Stimulated activated CD4-positive, alpha-beta T cell treated with anti-CD3 and anti-CD28 coated beads, Interleukin-4, amount 100 ng/mL, for 1 hour (primary cell): ENCODE measurements around the gene MYL5.

Source experiments
- DNase-seq: peaks from one replicate; pipeline ENCODE4 v3.0.0-alpha.2; 2020

MYL5 gene

DNA sequence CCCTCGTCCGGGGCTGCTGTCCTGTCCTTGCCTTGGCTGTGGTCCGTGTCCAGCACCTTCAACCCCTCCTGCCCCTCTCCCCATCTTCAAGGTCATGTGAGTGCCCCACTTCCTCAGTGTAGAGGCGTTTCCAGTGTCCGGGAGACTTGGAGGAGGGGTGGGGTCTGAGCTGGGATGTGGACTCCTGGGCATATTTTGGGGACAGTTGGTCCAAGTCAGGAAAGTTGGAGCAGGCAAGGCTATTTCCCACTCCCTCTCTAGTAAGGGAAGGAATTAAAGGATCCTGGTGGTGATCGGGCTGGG lies 34.2 kb downstream of the MYL5 start:
- no peak for DNase-seq

DNA sequence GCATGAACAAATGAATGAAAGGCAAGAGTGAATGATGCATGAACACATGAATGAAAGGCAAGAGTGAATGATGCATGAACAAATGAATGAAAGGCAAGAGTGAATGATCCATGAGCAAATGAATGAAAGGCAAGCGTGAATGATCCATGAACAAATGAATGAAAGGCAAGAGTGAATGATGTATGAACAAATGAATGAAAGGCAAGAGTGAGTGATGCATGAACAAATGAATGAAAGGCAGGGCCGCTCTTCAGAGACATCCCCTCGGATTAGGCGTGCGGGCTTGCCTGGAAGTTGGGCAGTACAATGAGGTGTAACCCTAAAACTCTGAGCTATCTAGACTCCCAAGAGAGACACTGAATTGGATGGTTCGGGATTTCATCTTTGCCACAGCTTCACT lies 35.0 kb downstream of the MYL5 start:
- DNase-seq = no peak

DNA sequence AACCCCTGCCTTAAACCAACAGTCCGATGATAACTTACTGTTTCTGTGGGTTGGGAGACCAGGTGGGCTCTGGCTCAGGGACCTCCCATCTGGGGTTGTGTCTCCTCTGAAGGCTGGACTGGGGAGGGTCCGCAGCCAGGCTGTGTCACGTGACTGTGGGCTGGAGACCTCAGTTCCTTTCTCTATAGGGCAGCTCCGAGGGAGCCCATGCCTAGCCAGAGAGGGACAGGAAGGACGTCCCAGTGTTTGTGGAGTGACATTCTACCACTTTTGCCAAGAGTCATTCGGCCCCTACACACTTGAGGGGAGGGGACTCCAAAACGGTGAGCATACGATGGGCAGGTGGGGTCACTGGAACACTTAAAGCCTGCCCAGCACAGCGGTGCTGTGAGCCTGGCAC lies 35.8 kb downstream of the MYL5 start:
- DNase-seq = no peak

DNA sequence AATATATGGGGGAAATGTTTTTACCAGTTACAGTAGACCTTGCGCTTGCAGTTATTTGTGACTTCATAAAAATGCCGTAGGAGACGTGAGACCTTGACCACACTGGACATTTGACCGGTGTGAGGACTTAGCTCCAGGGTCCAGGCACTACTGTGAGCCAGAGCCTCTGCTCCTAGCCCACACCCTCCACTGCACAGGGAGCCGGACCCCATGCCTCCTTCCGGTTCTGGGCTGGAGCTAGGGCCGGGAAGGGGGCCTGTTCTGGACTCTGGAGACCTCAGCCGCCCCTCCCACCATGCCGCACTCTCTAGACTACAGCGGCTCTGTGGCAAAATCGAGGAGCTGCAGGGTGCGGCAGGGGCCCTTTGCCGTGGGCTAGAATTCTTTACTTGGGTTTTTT lies 36.6 kb downstream of the MYL5 start:
- DNase-seq = no peak

DNA sequence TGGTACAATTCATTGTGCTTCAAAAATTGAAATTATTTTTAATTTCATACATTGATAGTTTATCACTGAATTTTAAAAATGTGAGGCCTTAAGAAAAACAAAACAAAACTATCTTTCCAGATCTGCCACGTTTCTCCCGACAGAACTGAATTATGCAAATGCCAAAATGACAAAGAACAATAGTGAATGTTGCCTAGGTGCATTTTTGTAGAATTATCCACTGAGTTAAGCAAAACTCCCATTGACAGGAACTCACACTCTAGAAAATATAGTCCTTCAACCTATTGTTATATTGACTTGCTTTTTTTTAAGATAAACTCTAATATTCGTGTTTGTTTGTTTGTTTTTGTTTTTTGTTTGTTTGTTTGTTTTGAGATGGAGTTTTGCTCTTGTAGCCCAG lies 37.8 kb downstream of the MYL5 start:
- DNase-seq = no peak

DNA sequence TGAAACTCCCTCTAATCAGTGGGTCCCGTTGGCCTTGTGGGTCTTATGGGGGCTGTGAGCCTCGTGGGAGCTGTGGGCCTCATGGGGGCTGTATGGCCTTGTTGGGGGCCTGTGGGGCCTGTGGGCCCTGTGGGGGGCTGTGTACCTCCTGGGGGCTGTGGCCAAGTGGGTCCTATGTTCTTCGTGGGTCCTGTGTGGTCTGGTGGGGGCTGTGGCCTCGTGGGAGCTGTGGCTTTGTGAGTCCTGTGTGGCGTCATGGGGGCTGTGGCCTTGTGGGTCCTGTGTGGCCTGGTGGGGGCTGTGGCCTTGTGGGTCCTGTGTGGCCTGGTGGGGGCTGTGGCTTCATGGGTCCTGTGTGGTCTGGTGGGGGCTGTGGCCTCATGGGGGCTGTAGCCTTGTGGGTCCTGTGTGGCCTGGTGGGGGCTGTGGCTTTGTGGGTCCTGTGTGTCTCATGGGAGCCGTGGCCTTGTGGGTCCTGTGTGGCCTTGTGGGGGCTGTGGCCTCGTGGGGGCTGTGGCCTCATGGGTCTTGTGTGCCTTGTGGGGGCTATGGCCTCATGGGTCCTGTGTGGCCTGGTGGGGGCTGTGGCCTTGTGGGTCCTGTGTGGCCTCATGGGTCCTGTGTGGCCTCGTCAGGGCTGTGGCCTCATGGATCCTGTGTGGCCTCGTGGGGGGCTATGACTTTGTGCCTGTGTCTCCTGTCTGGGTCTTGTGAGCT lies 38.7 kb downstream of the MYL5 start:
- no peak for DNase-seq

DNA sequence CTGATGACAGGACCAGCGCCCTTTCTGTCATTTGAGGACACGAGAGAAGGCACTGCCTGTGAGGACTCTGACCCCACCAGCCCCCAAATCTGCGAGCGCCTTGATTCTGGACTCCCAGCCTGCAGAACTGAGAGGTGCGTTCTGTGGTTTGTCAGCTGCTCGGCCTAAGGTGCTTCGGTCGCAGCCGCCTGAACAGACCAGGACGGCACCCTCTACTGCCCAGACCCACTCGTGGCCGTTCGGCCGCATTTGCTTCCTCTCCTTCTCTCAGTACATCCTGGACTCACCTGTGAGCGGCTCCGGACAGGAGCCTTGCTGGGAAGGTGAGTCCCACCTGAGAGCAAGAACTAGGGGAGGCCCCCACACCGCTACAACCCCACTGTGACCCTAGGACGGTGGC lies 39.7 kb downstream of the MYL5 start:
- no peak for DNase-seq

DNA sequence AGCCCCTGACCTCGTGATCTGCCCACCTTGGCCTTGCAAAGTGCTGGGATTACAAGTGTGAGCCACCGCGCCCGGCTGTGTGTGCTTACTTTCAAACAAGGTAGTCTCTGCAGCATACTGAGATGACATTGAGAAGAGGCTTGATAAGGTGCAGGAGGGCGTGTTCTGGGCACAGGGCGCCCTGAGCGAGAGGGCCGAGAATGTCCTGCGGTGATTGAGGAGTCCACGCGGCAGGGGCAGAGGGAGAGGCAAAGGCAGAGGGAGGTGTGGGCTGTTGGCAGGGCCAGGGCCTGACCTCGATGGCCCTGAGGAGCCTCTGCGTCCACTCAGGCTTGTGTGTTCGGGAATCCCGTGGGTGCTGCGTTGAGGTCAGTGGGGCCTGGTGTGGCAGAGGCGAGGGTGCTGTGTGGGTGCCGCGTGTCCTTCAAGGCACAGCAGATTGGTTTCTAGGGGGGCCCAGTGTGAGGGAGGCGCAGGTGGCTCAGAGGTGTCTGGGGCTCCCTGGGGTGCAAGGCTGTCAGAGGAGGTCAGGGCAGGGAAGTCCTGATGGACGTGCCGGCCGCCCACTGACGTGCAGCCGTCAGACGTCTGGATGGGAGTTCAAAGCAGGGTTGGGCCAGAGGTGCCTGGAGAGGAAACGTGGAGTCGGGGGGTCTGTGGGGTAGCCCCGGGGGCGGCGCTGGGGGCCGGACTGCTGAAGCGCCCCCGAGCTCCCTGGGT lies 43.4 kb downstream of the MYL5 start:
- no peak for DNase-seq

DNA sequence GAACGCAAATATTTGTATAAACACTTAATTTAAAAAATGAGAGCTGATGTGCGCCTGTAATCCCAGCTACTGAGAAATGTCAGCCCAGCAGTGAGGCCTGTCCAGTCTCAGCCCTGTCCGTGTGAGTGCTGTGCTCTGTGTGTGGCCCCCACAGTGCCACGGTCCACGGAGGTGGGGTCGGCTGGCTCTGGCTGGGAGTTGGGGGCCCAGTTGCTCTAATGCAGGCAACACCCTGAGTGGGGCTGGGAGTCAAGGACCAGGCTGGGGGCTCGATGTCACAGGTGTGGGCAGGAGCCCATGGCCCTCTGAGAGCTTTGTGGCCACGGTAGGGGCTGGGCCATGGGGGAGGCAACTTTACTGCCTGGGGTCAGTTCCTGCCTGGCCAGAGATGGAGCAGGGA lies 44.1 kb downstream of the MYL5 start:
- DNase-seq = no peak

DNA sequence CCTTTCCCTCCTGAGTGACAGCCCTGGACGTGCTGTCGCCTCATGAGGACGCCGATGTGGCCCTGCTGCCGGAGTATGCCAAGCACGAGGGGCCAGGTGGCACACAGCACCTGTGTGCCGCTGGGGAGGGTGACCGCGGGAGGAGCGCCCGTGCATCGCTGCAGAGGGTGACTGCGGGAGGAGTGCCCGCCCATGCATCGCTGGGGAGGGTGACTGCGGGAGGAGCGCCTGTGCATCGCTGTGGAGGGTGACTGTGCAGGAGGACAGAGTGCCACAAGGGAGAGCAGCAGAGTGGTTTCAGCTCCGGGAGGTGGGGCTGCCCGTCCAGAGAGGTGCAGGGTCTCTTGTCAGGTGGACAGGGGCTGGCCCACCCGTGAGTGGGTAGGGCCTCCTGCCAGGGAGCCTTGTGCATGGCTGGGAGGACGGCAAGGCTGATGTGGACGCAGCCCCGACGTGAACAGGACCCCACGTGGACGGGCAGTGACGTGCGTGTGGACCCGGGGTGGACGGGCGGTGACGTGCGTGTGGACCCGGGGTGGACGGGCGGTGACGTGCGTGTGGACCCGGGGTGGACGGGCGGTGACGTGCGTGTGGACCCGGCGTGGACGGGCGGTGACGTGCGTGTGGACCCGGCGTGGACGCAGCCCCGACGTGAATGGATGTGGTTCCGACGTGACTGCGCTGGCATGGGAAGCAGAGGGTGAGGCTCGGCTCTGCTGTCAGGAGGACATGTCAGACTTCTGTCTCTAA lies 45.9 kb downstream of the MYL5 start:
- no peak for DNase-seq

DNA sequence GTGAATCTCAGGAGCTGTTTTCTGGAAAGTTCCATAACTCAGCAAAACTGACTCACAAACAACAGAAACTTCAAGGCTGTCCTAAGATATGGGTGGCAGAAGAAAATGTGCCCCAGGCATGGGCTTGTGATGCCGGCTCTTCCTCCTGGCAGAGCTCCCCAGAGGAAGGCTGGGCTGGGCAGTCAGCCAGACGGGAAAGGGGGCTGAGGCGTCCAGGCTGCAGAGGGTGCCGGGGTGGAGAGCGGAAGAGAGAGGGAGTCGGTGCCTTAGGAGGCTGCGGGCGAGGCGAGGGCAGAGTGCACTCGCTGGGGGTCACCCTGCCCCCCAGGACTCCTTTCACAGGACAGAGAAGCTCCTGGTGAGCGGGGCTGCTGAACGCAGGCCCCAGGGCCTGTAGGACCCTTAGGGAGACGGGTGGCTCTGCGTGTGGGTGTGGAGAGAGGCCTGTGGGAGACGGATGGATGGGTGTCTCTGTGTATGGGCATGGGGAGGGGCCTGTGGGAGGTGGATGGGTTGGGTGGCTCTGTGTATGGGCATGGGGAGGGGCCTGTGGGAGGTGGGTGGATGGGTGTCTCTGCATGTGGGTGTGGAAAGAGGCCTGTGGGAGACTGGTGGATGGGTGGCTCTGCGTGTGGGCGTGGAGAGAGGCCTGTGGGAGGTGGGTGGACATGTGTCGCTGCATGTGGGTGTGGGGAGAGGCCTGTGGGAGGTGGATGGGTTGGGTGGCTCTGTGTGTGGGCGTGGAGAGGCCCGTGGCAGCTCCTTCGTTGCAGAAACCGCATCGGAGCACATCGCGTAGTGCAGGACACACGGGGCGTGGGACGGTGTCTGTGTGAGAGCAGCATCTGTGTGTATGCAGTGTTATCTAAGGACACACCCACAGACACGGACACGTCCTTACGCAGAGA lies 47.2 kb downstream of the MYL5 start:
- no peak for DNase-seq

DNA sequence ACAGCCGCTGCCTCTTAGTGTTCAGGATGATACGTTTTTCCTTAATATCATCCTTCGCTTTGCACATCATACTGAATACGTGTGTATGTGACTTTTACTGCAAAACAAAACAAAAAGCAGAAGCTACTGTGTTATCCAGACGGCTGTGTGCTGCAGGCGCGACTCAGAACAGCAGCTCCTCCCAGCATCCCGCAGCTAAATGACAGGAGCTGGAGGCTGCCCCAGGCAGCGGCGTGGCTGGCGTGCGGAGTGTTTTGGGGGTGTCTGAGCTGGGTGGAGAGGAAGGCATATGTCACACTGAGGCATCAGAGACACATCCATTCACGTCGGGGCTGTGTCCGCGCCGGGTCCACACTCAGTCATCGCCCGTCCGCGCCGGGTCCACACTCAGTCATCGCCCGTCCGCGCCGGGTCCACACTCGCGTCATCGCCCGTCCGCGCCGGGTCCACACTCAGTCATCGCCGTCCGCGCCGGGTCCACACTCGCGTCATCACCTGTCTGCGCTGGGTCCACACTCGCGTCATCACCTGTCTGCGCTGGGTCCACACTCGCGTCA lies 47.9 kb downstream of the MYL5 start:
- no peak for DNase-seq

DNA sequence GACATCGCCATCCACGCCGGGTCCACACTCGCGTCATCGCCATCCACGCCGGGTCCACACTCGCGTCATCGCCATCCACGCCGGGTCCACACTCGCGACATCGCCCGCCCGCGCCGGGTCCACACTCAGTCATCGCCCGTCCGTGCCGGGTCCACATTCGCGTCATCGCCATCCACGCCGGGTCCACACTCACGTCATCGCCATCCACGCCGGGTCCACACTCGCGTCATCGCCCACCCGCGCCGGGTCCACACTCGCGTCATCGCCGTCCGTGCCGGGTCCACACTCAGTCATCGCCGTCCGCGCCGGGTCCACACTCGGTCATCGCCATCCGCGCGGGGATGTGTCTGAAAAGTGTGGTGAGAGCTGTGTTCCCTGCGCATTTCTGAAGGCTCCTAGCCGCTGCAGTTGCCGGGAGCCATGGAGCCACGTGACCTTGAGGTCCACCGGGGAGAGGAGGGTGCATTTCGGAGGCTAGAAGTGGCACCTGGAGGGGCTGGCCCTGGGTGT lies 48.6 kb downstream of the MYL5 start:
- DNase-seq = no peak

DNA sequence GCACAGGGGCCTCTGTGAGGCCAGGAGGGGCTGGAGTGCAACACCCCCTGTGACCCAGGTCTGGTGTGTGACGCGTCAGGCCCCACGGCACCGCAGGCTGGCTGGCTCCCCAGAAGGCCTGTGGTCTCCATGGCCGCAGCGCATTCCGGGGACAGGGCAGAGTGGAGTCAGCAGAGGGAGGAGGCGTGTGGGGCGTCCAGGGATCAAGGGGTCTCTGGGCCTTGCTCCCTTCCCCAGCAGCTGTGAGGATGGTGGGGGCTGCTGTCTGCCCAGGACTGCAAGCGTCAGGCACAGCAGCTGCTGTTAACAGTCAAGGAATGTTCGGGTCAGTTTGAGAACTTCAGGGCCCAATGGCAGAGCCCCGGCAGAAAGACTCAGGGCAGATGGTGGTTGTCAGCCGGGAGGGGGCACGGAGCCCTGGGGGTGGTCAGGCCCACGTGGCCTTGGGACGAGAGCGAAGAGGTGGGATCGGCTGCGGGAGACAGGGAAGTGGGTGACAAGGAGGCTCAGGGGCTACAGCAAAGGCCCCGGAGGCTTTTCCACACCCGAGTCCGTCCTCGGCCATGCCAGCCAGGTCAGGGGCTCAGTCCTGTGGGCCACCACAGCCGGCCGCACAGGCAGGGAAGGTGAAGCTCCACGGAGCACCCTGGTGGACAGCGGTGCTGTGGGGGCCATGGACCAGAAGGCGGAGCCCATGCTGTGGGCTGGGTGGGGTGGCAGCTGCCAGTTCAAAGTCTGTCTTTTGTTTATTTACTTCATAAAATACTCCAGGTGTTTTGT lies 49.6 kb downstream of the MYL5 start:
- no peak for DNase-seq

DNA sequence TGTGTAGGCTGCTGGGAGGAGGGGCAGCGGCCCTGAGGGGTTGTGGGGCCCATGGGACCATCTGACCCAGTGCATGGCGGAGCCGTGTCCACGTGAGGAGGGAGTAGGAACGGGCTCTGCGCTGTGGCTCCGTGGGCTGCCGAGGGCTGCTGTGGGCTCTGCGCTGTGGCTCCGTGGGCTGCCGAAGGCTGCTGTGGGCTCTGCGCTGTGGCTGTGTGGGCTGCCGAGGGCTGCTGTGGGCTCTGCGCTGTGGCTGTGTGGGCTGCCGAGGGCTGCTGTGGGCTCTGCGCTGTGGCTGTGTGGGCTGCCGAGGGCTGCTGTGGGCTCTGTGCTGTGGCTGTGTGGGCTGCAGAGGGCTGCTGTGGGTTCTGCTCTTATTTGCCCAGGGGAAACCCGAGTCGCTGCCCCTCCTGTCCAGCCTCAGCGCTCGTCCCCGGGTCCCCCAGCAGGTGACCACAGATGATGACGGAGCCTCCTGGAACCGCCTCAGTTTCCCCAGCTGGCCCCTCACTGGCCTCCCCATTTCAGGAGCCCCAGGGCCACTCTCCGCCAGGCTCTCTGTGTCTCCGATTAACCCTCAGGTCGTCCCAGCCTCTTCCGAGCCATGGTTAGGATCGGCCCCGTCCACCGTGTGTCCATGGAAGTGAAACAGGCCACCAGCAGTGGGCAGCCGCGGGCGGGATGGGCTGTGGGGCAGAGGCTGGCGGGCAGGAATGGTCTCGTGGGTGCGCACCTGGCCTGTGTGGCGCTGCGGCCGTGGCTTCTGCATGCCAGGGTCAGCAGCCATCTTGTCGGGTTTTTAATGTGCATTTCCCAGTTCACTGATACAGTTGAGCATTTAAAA lies 51.3 kb downstream of the MYL5 start:
- DNase-seq = no peak

DNA sequence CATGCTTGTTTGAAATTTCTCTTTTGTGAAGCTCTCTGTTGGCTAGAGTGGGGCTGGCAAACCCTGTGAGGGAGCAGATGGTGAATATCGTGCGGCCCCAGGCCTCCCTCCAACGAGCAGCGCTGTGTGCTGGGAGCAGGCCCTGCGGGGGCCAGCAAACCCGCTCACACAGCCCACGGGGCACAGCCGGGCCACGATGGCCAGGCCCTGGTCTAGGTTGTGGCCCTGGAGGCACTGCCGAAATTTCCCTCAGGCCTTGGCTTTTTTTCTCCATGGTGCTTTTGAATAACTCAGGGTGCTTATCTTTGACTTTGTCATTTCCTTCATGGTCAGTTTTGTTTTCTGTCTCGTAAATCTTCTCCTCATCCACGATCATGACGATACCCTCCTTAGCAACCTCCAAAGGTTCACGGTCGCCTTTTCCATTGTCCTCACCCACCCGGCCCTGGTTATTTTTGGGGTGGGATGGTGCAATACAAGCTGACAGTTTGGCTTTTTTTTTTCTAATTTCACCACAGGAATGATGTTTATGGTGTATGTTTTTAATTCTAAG lies 52.0 kb downstream of the MYL5 start:
- no peak for DNase-seq

DNA sequence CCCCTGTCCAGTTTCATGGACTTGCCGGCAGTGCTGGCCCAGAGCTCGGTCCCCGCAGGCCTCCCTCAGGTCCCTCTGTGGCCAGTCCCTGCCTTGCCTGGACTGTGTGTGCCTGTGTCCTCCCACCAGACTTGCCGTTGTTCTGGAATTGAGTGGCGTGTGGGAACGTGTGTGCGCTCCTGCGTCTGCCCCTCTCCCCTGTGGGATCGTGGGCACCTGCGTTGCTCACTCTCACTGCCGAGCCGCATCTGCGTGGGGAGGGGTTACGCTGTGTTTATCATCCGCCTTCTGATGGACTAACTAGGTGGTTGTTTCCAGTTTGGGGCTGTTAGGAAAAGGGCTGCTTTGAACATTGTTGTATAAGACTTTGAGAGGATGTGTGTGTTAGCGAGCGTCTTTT lies 52.5 kb downstream of the MYL5 start:
- DNase-seq = no peak

DNA sequence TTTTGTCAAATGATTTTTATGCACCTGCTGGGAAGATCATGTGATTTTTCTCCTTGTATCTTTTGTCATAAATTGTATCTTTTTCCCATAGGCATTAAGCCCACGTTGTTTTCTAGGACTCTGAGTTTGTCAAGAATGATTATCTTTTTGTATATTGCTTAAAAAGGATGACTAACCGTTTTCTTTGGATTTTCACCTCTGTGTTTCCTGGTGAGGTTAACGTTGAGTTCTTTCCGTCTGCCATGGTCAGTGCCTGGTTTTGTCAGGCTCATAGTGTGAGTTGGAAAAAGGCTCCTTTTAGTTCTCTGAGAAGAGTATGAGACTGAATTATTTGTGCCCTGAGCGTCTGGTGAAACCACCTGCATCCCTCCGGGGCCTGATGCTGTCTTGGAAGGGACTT lies 53.2 kb downstream of the MYL5 start:
- no peak for DNase-seq

DNA sequence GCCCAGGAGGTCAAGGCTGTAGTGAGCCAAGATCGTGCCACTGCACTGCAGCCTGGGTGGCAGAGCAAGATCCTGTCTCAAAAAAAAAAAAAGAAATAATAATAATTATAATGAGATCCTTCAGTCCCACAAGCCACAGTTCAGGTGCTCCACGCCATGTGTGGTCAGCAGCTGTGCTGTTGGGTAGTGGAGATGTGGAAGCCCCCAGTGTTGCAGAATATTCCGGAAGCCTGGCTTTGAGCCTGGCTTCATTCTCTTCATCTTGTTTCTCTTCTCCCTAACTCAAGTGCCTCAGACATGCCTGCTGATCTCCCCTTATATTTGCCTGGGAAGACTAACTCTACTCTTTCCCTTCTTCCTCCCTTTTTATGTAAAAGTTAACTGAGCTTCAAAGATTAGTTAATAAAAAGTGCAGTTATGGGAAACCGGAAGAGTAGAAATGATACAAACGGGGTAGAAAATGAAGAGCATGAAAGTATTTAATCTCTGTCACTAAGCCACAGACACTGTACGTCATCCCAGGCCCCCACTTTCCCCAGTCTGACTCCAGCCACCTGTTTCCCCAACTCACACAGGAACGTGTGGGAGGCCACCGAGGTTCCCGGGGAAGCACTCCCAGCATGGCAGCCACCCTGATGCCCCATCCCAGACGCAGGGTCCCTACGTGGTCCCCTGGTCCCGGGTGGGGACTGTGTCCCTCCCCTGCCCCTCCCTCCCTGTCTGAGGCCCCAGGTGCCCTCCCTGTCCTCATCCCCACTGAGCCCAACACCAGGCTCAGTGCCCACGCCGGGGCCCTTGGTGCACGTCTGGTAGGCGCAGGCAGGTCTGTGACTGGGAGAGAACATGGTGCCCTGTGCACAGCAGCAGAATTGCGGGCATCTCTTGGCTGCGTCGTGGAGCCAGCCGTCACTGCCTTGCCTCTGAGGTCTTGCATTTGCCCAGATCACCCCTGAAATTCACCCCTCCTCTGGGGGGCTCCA lies 55.3 kb downstream of the MYL5 start:
- DNase-seq = no peak
